CD14-positive monocyte (primary cell): ENCODE results near the gene CHPT1. TPM values are rescaled to one million over a fixed set of nuclear protein-coding genes. Genes with fewer than 3 reads are reported as not detected.

Experiments
- DNase-seq, 3 donors: peaks; one replicate each; pipeline ENCODE4 v3.0.0-alpha.2; 2011 to 2022
- H2AFZ ChIP-seq: 2 replicates; pipeline ENCODE4 v1.6.0; 2012; ENCODE audit warnings: mild to moderate bottlenecking, low read depth, low read length, inconsistent platforms; ENCODE audit not compliant: insufficient read depth, poor library complexity, severe bottlenecking
- H3K27ac ChIP-seq, 2 donors: 1 replicate in 1 of 2; 2 replicates in 1 of 2; pipeline ENCODE4 v1.5.1; 2012 to 2013; ENCODE audit warnings: low read length in 2 of 2, control low read depth in 1 of 2, inconsistent platforms in 1 of 2, low read depth in 1 of 2, mild to moderate bottlenecking in 1 of 2
- H3K27me3 ChIP-seq, 2 donors: one replicate each; pipeline versions ENCODE4 v1.6.0 to v1.6.1; 2011 to 2013; ENCODE audit warnings: low read length in 2 of 2; ENCODE audit not compliant: control insufficient read depth in 2 of 2, insufficient read depth in 2 of 2
- H3K36me3 ChIP-seq, 2 donors: replicated peaks in 1 of 2; 1 replicate in 1 of 2; 2 replicates in 1 of 2; pipeline versions ENCODE4 v1.5.1 to v1.6.1; 2012 to 2013; ENCODE audit warnings: low read length in 2 of 2, control low read depth in 1 of 2, inconsistent platforms in 1 of 2, mild to moderate bottlenecking in 1 of 2; ENCODE audit not compliant: insufficient read depth in 2 of 2, control insufficient read depth in 1 of 2
- H3K4me1 ChIP-seq, 2 donors: 1 replicate in 1 of 2; 2 replicates in 1 of 2; pipeline versions ENCODE4 v1.5.1 to v1.6.1; 2012 to 2013; ENCODE audit warnings: low read length in 2 of 2, control low read depth in 1 of 2, inconsistent platforms in 1 of 2, mild to moderate bottlenecking in 1 of 2, moderate library complexity in 1 of 2; ENCODE audit not compliant: insufficient read depth in 2 of 2, control insufficient read depth in 1 of 2
- H3K4me2 ChIP-seq: replicated peaks from 2 replicates; pipeline ENCODE3; 2012; ENCODE audit warnings: low read length, moderate library complexity, mild to moderate bottlenecking; ENCODE audit not compliant: poor library complexity, severe bottlenecking; ENCODE audit errors: extremely low read depth
- H3K4me3 ChIP-seq, 3 experiments: fragments of 200-600 bp in 1 of 3; sonication (generic) in 1 of 3; replicated peaks in 1 of 3; 1 replicate in 2 of 3; 2 replicates in 1 of 3; pipeline ENCODE4 v1.5.1; 2011 to 2013; ENCODE audit warnings: low read length in 3 of 3, mild to moderate bottlenecking in 3 of 3, control low read depth in 2 of 3, low read depth in 2 of 3, inconsistent platforms in 1 of 3, moderate library complexity in 1 of 3
- H3K79me2 ChIP-seq: 2 replicates; pipeline ENCODE4 v1.6.0; 2012; ENCODE audit warnings: mild to moderate bottlenecking, control low read depth, inconsistent platforms, low read length, moderate library complexity; ENCODE audit not compliant: insufficient read depth
- H3K9ac ChIP-seq: 2 replicates; pipeline ENCODE4 v1.6.0; 2017; ENCODE audit warnings: low read length, mild to moderate bottlenecking; ENCODE audit not compliant: insufficient read depth, poor library complexity, severe bottlenecking
- H3K9me3 ChIP-seq, 2 donors: replicated peaks in 1 of 2; 1 replicate in 1 of 2; 2 replicates in 1 of 2; pipeline versions ENCODE4 v1.5.1 to v1.6.1; 2012 to 2013; ENCODE audit warnings: low read length in 2 of 2, control low read depth in 1 of 2; ENCODE audit not compliant: control insufficient read depth in 1 of 2, insufficient read depth in 1 of 2
- H4K20me1 ChIP-seq: 2 replicates; pipeline ENCODE4 v1.6.0; 2012; ENCODE audit warnings: mild to moderate bottlenecking, low read length, control low read depth, moderate library complexity; ENCODE audit not compliant: insufficient read depth
- H3K27ac Mint-ChIP-seq, 7 donors: one replicate each; pipeline ENCODE4 v1.8.0; 2020; ENCODE audit warnings: mild to moderate bottlenecking in 7 of 7, mixed read lengths in 7 of 7, moderate library complexity in 6 of 7, inconsistent platforms in 2 of 7
- H3K27me3 Mint-ChIP-seq, 3 donors: one replicate each; pipeline ENCODE4 v1.8.0; 2021 to 2022; ENCODE audit warnings: low read depth in 3 of 3, mild to moderate bottlenecking in 3 of 3, mixed read lengths in 3 of 3, moderate library complexity in 3 of 3, inconsistent platforms in 1 of 3
- H3K36me3 Mint-ChIP-seq, 2 donors: one replicate each; pipeline ENCODE4 v1.8.0; 2020; ENCODE audit warnings: mixed read lengths in 2 of 2, inconsistent platforms in 1 of 2, mild to moderate bottlenecking in 1 of 2
- H3K4me1 Mint-ChIP-seq: one replicate; pipeline ENCODE4 v1.8.0; 2020; ENCODE audit warnings: mild to moderate bottlenecking, mixed read lengths
- H3K4me3 Mint-ChIP-seq, 2 donors: one replicate each; pipeline ENCODE4 v1.8.0; 2020; ENCODE audit warnings: mild to moderate bottlenecking in 2 of 2, mixed read lengths in 2 of 2, moderate library complexity in 1 of 2
- H3K9me3 Mint-ChIP-seq, 7 donors: one replicate each; pipeline ENCODE4 v1.8.0; 2020 to 2022; ENCODE audit warnings: mixed read lengths in 7 of 7, mild to moderate bottlenecking in 6 of 7, moderate library complexity in 6 of 7, inconsistent platforms in 2 of 7
- CTCF ChIP-seq: fragments of 200-600 bp; IDR thresholded peaks from one replicate; pipeline ENCODE4 v1.8.0; 2022; ENCODE audit warnings: antibody characterized with exemption, mild to moderate bottlenecking
- WGBS: methylation state at CpG from one replicate; pipeline ENCODE4 v1.1.5; 2013; ENCODE audit warnings: missing lambda C conversion rate; ENCODE audit not compliant: insufficient coverage; 5-methylcytosine and 5-hydroxymethylcytosine counted together
- intact Hi-C, 2 donors: fragments of 100-400 bp; cut with micrococcal nuclease; formaldehyde crosslinking; loops; one replicate each; pipeline versions ENCODE4 v1.15.0 to v1.15.1; 2023
- polyA plus RNA-seq, 3 donors: library from polyadenylated mRNA; depleted of rRNA in 1 of 3; unstranded in 2 of 3; stranded (reverse) in 1 of 3; fragments of 300-500 nt in 2 of 3; fragments of >200 nt in 1 of 3; fragmentation: Illumina TruSeq in 2 of 3; gene quantifications; 1 replicate in 2 of 3; 2 replicates in 1 of 3; pipeline ENCODE4 v1.2.3, GENCODE V29; 2012 to 2021

CHPT1 gene
- polyA plus RNA-seq, 3 donors = 30.9 to 92.7 (median 36.7) TPM

GRCh38 chr12:101763246-101763931 lies 65.9 kb downstream of the CHPT1 start:
- Histone ChIP-seq H3K27ac (peak overlapping the region; percentile 29 to 68), H4K20me1 (no peaks in the 10 kb centered on the region), H3K4me1 (peaks cover 32 to 36% of the 10 kb centered on the region in 2 donors), H3K36me3 (peaks cover 41 to 73% of the 10 kb centered on the region in 2 donors), H3K79me2 (no peaks in the 10 kb centered on the region), H3K4me3 (peak overlapping the region in 1 of 3 experiments; percentile 8), H3K4me2 (peak overlapping the region; percentile 6), H2AFZ (no peak overlapping the region), H3K9ac (no peak overlapping the region), H3K9me3 (no peaks in the 10 kb centered on the region), H3K27me3 (no peaks in the 10 kb centered on the region)
- intact Hi-C loops = no loop called here
- H3K4me1 Mint-ChIP-seq = peaks cover 28% of the 10 kb centered on the region
- H3K36me3 Mint-ChIP-seq = peaks cover 43 to 51% of the 10 kb centered on the region in 2 donors
- peak overlapping the region; percentile 79 to 89 (median 88) for H3K27ac Mint-ChIP-seq
- no peaks in the 10 kb centered on the region for H3K27me3 Mint-ChIP-seq
- no peaks in the 10 kb centered on the region for H3K9me3 Mint-ChIP-seq
- peak; percentile 45 to 58 (median 54) for DNase-seq
- TF ChIP-seq CTCF = no peak
- WGBS = 42% methylated on average over 5 of the region's 6 CpGs
- H3K4me3 Mint-ChIP-seq = peak overlapping the region in 1 of 2 donors; percentile 74

- no peak overlapping the region for H3K4me2 ChIP-seq
- intact Hi-C loops = no loop called here
- DNase-seq = no peak
- H3K36me3 ChIP-seq = peaks cover 40 to 77% of the 10 kb centered on the region in 2 donors
- H3K9me3 ChIP-seq = no peaks in the 10 kb centered on the region
- no CpG with 5 or more reads among the region's 5 CpGs for WGBS
- no peaks in the 10 kb centered on the region for H3K27me3 ChIP-seq
- H4K20me1 ChIP-seq = no peaks in the 10 kb centered on the region
- H3K27ac Mint-ChIP-seq = peak overlapping the region in 4 of 7 donors; percentile 46 to 89 (median 81)
- no peak for TF ChIP-seq CTCF
- H3K27me3 Mint-ChIP-seq = no peaks in the 10 kb centered on the region
- H3K27ac ChIP-seq = peak overlapping the region in 1 of 2 donors; percentile 68
- peaks cover 32 to 36% of the 10 kb centered on the region in 2 donors for H3K4me1 ChIP-seq
- no peak overlapping the region for H3K9ac ChIP-seq
- H2AFZ ChIP-seq = no peak overlapping the region
- H3K79me2 ChIP-seq = no peaks in the 10 kb centered on the region
- no peak overlapping the region for H3K4me3 ChIP-seq
- H3K4me1 Mint-ChIP-seq = peaks cover 28% of the 10 kb centered on the region
- no peaks in the 10 kb centered on the region for H3K9me3 Mint-ChIP-seq
- no peak overlapping the region for H3K4me3 Mint-ChIP-seq
- H3K36me3 Mint-ChIP-seq = peaks cover 46 to 54% of the 10 kb centered on the region in 2 donors
Observed at GRCh38 chr12:101764051-101764792, 66.8 kb downstream of the CHPT1 start.
